ENCODE data around the gene SPTBN1. TPM values are rescaled to one million over a fixed set of nuclear protein-coding genes. Genes with fewer than 3 reads are reported as not detected.

The SPTBN1 gene
- total and polyA plus RNA-seq, 2 of the 4 experiments (the other 2 are of a cell fraction), result 49.1 to 241 TPM

- Histone ChIP-seq H3K4ac (ENCODE audit: low read depth, low read length) (no peak overlapping the region), H3K27ac (ENCODE audit: insufficient read depth, low read length) (no peak overlapping the region), H2BK15ac (ENCODE audit: low read depth, low read length) (no peak overlapping the region), H2AK9ac (replicated peaks; ENCODE audit: low read depth, low read length, poor library complexity) (no peak overlapping the region), H3K9ac (ENCODE audit: low read depth, low read length) (no peak overlapping the region), H3K79me1 (ENCODE audit: low read depth in 1 of 2, low read length in 2 of 2) (peaks cover 48 to 79% of the 10 kb centered on the region in 2 experiments), H2BK5ac (ENCODE audit: low read depth, low read length, poor library complexity, severe bottlenecking) (no peak overlapping the region), H2AK5ac (ENCODE audit: low read depth, low read length) (no peak overlapping the region), H3K4me1 (ENCODE audit: control insufficient read depth, insufficient read depth, low read length) (peaks cover 3% of the 10 kb centered on the region), H3K14ac (replicated peaks; ENCODE audit: low read depth, low read length) (no peak overlapping the region), H4K8ac (ENCODE audit: low read depth in 2 of 2, low read length in 2 of 2) (no peak overlapping the region), H2BK20ac (ENCODE audit: low read depth, low read length) (no peak overlapping the region), H2BK120ac (ENCODE audit: low read depth, low read length) (no peak overlapping the region), H3K18ac (ENCODE audit: low read depth, low read length) (no peak overlapping the region), H4K20me1 (ENCODE audit: insufficient read depth, low read length) (peaks cover 60% of the 10 kb centered on the region), H3K4me3 (ENCODE audit: insufficient read depth, low read depth, low read length) (no peak overlapping the region), H3K9me1 (ENCODE audit: insufficient read depth, low read length) (peaks cover 12% of the 10 kb centered on the region), H4K91ac (ENCODE audit: insufficient read depth, low read depth, low read length) (no peak overlapping the region), H2AFZ (replicated peaks; ENCODE audit: low read length, poor library complexity) (no peak overlapping the region), H3K9me3 (ENCODE audit: control insufficient read depth, insufficient read depth, low read length) (no peaks in the 10 kb centered on the region), H3K27me3 (ENCODE audit: control insufficient read depth, insufficient read depth, low read length) (no peaks in the 10 kb centered on the region), H3K23ac (ENCODE audit: low read depth, low read length) (peak overlapping the region; percentile 31; the same call in 1 of the 2 replicates), H3K56ac (ENCODE audit: extremely low read depth, insufficient read depth, low read length) (no peak overlapping the region), H3K4me2 (ENCODE audit: low read depth, low read length) (no peak overlapping the region), H4K5ac (ENCODE audit: low read depth, low read length) (no peak overlapping the region), H3K36me3 (ENCODE audit: control insufficient read depth, insufficient read depth, low read length) (no peaks in the 10 kb centered on the region)
- intact Hi-C loops (cut with micrococcal nuclease), result no loop called here
- ChIA-PET CTCF (interaction anchor here (0.6 kb wide), 1 partner anchor 9 kb away, joined by 3 read pairs; no protein-coding TSS in a partner anchor), POLR2A (ENCODE audit: unreplicated experiment) (no interaction called here)
- no TSS peak for BruUV-seq (replicated peaks)
- TF ChIP-seq MXI1 (IDR thresholded peaks at IDR 0.05; ENCODE audit: borderline replicate concordance, low read depth, low read length) (no peak), FOS (IDR thresholded peaks at IDR 0.05; ENCODE audit: low read depth, low read length) (no peak), POLR2A (IDR thresholded peaks at IDR 0.05; ENCODE audit: low read depth, low read length) (no peak), CHD1 (IDR thresholded peaks at IDR 0.05; ENCODE audit: low read depth, low read length) (no peak), BHLHE40 (IDR thresholded peaks at IDR 0.05; ENCODE audit: low read depth, low read length) (no peak), SMC3 (IDR thresholded peaks at IDR 0.05; ENCODE audit: low read depth, low read length) (no peak), MAFK (IDR thresholded peaks at IDR 0.05; ENCODE audit: low read depth, low read length) (no peak), MAZ (IDR thresholded peaks at IDR 0.05; ENCODE audit: borderline replicate concordance, low read depth, low read length) (no peak), RCOR1 (IDR thresholded peaks at IDR 0.05; ENCODE audit: insufficient replicate concordance, low read length) (no peak), NFE2L2 (IDR thresholded peaks at IDR 0.05; ENCODE audit: low read depth, low read length) (no peak), RAD21 (IDR thresholded peaks at IDR 0.05; ENCODE audit: low read length) (no peak), ELK1 (IDR thresholded peaks at IDR 0.05; ENCODE audit: borderline replicate concordance, low read depth, low read length) (no peak), CEBPB (IDR thresholded peaks at IDR 0.05; ENCODE audit: low read depth, low read length) (no peak), RFX5 (IDR thresholded peaks at IDR 0.05; ENCODE audit: low read depth, low read length) (no peak)
- TF ChIP-seq, protein P1, sequence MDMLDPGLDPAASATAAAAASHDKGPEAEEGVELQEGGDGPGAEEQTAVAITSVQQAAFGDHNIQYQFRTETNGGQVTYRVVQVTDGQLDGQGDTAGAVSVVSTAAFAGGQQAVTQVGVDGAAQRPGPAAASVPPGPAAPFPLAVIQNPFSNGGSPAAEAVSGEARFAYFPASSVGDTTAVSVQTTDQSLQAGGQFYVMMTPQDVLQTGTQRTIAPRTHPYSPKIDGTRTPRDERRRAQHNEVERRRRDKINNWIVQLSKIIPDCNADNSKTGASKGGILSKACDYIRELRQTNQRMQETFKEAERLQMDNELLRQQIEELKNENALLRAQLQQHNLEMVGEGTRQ (IDR thresholded peaks at IDR 0.05; ENCODE audit: low read depth, low read length), result no peak
- TF ChIP-seq, protein P2, sequence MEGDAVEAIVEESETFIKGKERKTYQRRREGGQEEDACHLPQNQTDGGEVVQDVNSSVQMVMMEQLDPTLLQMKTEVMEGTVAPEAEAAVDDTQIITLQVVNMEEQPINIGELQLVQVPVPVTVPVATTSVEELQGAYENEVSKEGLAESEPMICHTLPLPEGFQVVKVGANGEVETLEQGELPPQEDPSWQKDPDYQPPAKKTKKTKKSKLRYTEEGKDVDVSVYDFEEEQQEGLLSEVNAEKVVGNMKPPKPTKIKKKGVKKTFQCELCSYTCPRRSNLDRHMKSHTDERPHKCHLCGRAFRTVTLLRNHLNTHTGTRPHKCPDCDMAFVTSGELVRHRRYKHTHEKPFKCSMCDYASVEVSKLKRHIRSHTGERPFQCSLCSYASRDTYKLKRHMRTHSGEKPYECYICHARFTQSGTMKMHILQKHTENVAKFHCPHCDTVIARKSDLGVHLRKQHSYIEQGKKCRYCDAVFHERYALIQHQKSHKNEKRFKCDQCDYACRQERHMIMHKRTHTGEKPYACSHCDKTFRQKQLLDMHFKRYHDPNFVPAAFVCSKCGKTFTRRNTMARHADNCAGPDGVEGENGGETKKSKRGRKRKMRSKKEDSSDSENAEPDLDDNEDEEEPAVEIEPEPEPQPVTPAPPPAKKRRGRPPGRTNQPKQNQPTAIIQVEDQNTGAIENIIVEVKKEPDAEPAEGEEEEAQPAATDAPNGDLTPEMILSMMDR (conservative IDR thresholded peaks at IDR 0.05; ENCODE audit: low read depth, low read length), result no peak
- dilution Hi-C loops (cut with HindIII; ENCODE audit: low sequenced_read_pairs, unreplicated experiment), result no loop called here
- DNase-seq (peak; percentile 16), ATAC-seq (ENCODE audit: low read depth) (no peak)
- in situ Hi-C loops (cut with MboI; ENCODE audit: low sequenced_read_pairs), result no loop called here
- WGBS, 2 experiments (ENCODE audit: extremely low coverage in 2 of 2, insufficient read length in 1 of 2), result no CpG with 5 or more reads among the region's 3 CpGs
Measured at GRCh38 chr2:54494087-54494486, 38.0 kb downstream of the SPTBN1 start.

Measured in IMR-90 (cell line).